SH-SY5Y (cell line): Measurements from ENCODE around the gene SCAF8.

Experiments used
- GATA2 ChIP-seq: IDR thresholded peaks from 2 replicates; pipeline ENCODE4 v1.6.1; 2011; ENCODE audit warnings: mild to moderate bottlenecking, low read depth, low read length
- GATA3 ChIP-seq: IDR thresholded peaks from 2 replicates; pipeline ENCODE4 v1.6.1; 2011; ENCODE audit warnings: low read depth, mild to moderate bottlenecking, low read length, moderate library complexity

GRCh38 chr6:154721460-154721859, 11.8 kb upstream of the SCAF8 start:
- TF ChIP-seq GATA2 (no peak), GATA3 (no peak)
